ENCODE data around the gene TNNT2.

Gene TNNT2

DNA sequence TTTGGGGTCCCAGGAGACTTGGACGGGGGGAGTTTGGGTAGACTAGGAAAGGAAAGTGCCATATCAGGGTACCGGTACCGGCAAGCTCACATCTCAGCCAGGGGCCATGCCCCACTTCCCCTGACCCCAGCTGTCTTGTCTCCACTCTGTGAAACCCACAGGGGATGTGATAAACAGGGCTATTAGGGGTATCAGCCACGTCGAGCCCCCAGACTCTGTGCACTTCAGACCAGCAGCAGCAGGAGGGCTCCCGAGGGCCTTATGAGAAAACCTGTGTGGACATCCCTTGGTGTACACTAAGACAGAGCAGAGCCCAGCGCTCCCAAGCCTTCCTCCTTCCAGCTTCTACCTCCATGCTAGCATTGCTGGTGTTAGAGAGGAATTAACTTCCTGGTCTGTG lies 46.3 kb downstream of the TNNT2 start:
- no peak for DNase-seq

DNA sequence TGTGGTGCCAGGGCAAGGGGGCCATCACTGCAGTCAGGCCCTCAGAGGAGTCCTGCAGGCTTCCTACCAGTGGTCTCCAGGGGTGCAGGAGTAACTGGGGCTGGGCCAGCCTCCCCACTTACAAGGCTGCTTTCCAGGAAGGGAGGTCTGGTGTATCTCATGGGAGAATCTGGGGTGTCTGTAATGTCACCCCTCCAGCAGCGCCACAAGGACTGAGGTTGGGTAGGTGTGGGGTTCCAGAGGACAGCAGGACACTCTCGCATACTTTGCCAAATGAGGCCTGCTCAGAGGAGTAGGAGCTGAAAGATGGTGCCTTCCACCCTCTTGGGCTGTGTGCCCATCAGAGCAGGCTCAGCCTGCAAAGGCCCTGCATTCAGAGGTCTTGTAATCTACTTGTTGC lies 46.9 kb downstream of the TNNT2 start:
- DNase-seq = no peak

DNA sequence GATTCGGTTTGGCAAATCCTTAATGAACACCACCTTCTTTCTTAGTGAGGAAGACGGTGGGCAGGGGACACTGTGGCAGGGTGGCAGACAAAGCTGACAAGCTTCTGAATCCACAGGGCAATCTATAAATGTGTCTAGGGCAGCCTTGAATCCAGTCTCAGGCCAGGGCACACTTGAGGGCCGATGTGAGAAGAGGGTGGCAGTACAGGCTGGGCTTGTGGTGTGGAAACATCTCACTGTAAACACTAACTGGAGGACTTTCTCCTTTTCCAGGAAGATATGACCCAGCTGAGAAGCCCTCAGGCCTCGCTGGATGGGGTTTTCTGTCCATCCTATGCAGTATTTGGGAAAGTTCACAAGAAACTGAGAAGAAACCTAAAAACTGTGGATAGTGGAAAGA lies 47.7 kb downstream of the TNNT2 start:
- DNase-seq = no peak

DNA sequence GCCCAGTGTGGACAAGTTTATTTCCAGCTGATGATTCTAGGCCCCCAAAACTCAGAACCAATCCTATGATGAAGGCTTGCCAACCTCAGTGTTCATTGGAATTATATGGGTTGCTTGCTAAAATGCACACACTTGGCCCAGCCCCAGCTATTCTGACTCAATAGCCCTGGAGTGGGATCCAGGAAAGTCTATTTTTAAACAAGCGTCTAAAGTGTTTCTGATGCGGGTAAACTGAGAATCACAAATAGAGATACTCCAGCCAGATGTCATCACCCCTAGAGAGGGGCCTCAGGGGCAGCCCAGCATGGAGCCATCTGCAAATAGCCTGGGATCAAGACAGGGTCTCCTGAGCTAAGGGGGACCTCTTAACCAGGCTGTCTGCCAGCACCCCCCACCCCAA lies 48.2 kb downstream of the TNNT2 start:
- no peak for DNase-seq

DNA sequence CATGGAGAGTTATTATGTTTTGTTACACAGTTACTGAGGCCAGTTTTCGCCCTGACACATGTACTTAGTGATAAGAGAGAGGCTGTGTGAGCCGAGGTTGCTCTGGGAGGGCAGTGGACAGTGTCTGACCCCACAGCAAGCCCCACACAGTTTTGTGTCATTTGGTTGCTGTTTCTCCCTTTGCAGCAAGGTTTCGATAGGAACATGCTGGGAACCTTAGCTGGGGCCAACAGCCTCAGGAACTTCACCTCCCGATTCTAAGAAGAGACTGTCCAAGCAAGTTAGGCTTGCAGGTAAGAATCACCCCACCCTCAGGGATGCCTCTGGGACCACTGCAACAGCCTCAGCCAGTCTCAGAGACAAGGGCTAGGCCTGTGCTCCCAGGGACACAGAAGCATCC lies 48.9 kb downstream of the TNNT2 start:
- no peak for DNase-seq

DNA sequence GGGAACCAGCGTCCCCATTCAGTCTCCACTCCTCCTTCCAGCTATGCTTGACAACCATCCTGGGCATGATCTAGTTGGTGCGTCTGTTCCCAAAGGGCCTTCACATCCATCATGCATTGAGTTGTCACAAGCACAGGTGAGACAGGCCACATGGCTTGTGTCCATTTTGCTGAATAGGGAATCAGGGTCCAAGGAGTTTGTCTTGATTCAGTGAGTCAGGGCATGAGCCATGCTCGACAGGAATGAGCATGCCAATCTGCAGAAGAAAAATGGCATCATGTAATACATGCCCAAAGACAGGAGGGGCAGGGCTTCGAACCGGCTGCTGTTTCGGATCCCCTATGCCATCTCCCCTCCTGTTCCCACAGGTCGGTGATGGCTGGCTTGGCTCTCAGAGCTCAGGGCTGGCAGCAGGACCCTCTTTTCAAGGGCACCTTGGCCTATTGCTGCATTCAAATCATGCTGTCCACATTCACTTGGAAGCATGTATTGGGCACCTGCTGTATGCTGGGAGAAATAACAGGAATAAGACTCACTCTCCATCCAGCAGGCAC lies 49.7 kb downstream of the TNNT2 start:
- no peak for DNase-seq

DNA sequence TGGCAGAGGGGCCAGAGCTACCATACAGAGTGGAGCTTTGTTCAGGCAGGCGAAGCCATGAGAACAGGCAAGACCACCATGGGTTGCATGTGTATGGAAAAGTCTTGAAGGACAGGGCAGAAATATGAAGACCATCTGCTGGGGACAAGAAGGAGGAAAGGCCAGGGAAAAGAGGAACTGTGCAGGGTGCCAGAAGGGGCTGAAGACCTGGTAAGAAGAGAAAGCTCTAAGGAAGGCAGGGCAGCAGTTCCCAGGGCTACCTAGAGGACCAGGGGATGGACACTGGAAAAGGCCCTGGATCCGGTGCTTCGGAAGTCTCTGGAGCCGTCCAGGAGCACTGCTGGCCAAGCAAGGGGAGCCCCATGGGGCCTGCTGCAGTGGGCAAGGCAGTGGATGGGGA lies 50.8 kb downstream of the TNNT2 start:
- no peak for DNase-seq

DNA sequence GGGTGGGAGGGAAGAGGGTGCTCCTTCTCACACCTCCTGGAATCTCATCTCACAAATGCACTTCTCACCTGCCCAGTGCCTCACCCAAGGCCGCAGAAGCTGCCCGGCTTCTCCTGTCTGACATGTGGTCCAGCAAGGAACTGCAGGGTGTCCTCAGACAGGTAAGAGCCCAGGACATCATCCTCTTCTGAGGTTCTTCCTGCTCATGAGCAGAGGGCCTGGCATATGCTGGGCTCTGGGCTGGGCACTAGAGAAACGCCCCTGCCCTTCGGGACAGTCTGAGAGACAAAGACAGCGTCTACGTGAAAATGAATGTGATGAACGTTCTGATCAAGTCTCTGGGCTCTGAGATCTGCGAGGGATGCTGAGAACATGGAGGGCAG lies 51.8 kb downstream of the TNNT2 start:
- DNase-seq = no peak

DNA sequence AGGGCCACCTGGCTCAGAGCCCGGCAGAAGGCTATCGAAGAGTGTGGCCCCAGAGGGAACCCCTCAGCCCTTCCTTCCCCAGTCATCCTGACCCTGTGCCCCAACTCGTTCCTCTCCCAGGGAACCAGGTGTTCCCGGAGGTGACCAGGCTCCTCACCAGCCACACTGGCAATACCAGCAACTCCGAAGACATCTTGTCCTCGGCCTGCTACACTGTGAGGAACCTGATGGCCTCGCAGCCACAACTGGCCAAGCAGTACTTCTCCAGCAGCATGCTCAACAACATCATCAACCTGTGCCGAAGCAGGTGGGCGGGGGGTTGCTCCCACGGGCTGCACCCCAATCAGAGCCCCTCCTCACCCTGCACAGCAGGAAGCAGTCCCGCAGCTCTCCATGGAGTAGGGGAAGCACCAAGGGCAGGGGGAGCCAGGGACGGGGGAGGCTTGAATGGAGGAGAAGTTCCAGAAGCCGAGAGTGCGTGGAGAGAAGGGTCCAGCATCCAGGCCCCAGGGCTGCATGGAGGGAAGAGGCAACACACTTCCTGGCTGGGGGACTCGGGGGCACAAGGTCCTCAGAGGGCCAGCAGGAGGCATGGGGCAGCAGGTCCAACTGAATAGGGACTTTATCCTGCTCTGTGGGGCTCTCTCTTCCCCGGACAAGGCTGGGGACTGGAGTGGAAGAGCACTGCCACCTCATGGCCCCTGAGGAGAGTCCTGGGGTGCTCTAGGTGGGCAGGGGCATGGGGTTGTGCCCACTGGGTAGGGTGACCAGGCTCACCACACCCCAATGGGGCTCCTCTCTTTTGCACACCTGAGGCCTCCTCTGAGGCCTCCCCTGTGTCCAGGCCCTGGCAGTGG lies 52.4 kb downstream of the TNNT2 start:
- no peak for DNase-seq

DNA sequence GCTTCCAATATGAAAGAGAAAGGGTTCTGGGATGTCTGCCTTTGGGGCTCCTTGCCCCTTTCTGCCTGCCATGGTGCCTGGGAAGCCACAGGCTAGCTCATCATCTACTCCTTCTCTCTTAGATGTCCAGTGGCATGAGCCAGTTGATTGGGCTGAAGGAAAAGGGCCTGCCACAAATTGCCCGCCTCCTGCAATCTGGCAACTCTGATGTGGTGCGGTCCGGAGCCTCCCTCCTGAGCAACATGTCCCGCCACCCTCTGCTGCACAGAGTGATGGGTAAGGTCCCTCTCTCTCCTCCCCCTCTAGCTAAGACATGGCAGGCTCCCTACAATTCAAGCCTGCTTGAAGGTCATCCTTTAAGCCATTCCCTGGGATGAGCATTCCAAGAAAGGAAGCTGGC lies 53.2 kb downstream of the TNNT2 start:
- DNase-seq = no peak

DNA sequence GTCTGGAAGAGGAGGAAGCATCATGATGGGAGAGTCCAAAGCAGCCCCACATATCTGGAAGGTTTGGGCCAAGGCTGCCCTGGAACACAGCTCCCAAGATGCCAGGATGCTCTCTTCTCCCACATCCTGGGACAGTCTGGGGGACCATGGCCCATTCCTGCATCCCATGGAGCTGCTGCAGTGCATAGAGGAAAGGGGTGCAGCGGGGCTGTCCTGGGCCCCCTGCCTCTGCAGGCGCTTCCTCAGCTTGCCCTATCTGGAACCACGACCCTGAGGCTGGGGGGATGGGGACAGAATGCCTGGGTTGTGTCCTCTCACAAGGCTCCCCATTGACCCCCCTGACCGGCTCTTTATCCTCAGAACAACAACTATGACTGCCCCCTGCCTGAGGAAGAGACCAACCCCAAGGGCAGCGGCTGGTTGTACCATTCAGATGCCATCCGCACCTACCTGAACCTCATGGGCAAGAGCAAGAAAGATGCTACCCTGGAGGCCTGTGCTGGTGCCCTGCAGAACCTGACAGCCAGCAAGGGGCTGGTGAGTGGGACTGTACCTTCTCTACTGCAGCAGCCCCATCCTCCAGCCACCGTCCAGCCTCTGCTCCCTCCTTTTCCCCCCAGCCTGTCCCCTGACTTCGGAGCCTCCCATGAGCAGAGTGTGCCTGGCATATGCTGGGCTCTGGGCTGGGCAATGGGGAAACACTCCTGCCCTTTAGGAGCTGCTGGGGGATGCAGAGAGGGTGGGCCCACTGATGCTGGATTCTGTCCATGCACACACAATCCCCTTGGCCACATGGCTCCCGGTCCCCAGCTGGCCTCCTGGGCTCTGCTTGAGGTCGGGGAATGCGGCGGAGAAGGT lies 54.6 kb downstream of the TNNT2 start:
- DNase-seq = no peak

DNA sequence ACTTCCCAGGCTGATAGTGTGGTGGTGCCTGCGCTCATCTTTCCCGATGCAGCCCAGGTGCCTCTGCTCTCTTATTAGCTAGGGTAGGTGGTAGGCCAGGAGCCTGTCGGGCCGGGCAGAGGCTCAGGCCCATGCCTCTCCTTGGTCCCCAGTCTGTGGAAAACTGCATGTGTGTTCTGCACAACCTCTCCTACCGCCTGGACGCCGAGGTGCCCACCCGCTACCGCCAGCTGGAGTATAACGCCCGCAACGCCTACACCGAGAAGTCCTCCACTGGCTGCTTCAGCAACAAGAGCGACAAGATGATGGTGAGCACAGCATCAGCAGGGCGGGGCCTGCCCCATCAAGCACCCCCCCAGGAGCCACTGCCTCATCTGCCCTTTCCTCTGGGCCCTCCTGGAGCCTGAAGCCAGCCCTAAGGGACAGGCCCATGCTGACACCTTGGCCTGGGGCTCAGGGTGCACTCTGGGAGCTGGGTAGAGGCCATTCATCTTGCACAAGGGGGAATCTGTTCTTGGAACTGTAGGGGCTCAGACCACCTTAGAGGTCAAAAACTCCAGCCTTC lies 55.6 kb downstream of the TNNT2 start:
- DNase-seq = no peak

DNA sequence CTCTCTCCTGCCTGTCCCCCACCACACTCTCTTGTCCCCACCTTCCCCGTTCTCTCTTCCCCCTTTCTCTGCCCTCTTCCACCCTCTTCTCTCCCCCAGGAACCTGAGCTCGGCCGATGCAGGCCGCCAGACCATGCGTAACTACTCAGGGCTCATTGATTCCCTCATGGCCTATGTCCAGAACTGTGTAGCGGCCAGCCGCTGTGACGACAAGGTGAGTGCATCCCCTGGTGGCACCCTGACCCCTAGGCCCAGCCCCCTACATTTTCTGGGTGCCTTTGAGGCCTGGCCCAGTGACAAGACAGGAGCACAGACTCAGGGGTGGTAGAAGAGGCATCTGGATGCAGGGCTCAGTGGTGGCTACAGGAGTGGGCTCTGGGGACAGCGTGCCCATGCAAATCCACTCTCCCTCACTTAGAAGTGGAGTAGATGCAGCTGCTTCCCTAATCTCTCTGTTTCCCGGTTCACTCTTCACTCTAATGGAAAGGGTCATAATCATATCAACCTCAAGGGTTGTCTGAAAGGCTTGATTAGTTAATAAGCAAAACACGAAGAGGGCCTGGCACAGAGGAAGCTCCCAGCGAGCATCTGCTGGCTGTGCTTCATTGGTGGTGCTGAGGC lies 57.2 kb downstream of the TNNT2 start:
- no peak for DNase-seq

DNA sequence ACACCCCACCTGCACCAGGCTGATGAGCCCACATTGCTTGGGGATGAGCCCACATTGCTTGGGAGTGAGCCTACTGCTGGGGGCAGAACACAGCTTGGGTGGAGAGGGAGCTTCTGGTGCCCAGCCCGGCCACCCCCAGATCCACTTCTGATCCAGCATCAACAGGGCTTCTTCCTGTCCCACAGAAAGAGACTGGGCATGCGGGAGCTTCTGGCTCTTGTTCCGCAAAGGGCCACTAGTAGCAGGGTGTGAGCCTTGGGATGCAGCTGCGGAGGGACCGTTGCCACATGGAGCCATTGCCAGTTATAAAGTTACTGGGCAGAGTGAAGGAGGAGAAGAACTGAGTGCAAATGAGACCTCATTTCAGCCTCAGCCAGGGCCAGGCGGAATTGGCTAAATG lies 57.8 kb downstream of the TNNT2 start:
- no peak for DNase-seq

DNA sequence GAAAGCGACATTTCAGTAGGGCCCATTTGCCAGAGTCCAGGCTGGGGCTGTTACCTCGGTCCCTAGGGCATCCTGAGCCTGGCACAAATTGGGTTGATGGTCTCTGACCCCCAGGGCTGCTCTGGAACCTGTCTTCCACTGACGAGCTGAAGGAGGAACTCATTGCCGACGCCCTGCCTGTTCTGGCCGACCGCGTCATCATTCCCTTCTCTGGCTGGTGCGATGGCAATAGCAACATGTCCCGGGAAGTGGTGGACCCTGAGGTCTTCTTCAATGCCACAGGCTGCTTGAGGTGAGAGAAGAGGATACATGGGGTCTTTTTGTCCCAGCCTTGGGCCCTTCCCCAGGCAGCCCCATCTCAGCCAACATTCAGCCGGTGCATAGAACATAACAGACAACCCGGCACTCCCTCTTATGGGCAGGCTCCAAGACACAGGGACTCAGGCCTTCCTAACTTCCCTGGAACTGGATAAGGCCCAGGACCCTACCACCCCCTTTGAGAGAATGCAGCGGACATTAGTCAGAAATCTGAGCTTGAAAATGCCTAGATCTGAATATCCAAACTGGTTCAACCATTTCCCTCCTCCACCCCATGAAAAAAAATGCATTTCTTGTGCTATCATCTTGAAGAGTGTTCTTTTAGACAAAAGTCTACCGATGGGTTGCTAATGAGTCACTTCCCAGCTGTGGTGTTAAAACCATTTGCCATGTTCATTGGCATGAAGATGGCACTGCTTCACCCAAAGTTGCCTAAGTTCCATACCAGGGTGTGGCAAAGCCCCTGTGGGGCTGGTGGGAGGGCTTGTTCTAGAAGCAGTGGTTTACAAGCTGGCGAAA lies 58.8 kb downstream of the TNNT2 start:
- no peak for DNase-seq

DNA sequence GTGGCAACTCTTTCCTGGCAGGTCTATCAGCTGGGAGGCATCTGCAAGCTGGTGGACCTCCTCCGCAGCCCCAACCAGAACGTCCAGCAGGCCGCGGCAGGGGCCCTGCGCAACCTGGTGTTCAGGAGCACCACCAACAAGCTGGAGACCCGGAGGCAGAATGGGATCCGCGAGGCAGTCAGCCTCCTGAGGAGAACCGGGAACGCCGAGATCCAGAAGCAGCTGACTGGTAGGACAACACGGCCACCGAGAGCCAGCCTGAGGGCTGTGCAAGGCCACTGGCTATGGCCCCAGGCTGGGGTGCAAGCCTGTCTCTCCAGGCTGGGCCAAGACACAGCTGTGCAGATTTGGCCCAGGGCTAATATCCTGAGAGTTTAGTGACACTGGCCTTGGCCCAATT lies 59.9 kb downstream of the TNNT2 start:
- DNase-seq = no peak

DNA sequence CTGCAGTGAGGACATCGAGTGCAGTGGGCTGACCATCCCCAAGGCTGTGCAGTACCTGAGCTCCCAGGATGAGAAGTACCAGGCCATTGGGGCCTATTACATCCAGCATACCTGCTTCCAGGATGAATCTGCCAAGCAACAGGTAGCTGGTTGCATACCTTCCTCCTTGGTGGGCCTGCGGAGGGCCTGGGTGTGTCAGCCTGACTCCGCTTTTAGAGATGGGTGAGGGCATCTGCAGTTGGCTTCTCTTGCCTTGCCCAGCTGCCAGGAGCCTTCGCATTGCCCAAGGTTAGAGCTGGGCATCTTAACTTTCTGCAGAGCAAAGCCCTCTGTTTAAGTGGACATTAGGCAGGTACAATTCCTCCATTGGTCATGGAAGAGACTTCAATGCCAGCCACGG lies 60.9 kb downstream of the TNNT2 start:
- no peak for DNase-seq

DNA sequence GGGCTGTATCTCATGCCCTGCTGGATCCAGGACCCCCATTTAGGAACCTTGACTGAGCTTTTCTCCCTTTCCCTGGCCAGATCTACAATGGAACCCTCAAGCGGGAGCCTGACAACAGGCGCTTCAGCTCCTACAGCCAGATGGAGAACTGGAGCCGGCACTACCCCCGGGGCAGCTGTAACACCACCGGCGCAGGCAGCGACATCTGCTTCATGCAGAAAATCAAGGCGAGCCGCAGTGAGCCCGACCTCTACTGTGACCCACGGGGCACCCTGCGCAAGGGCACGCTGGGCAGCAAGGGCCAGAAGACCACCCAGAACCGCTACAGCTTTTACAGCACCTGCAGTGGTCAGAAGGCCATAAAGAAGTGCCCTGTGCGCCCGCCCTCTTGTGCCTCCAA lies 64.4 kb downstream of the TNNT2 start:
- no peak for DNase-seq

DNA sequence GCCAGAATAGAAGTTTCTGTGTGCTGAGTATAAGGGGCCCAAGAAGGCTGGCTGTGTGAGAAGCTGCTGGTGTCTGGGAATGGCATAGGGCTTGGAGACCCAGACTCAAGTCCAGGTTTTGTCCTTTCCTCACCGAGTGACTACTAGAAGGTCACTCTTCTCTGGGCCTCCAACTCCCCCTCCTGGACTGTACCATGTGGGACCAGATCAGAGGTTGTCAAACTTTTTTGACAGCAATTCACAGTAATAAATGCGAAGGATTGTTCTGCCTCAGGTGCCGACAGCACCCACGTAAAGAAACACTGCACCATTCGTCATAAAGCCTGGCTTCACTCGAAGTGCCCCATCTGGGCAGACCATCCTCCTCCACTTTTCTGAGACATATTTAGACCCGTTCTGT lies 65.2 kb downstream of the TNNT2 start:
- DNase-seq = no peak

DNA sequence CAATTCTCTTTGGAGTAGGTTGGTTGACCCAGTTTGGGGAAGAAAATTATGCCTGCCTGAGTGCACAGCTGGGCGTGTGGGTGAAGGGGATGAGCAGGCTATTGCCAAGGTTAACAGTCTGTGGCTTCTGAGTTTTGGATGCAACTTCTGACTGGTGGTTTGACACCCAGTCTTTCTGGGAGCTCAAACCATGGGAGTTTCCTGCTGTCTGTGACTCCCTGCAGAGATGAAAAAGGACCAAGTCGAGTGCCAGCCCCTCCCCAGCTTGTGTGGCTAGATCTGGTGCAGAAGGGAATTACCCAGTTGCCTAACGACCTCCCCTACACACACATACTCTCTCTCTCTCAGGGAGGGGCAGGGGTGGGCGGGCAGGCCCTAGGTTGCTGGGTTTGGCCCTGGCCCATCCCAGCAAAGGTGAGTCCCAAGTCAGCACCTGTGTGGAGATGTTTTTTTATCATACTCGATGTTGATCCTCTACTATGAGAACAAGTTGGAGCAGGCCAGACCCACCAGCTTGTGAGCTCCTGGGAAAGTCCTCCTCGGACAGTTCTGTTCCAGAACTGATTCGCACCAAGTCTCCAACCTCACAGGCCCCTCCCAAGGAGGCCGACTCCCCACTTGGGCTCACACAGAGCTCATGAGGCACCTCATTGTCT lies 66.0 kb downstream of the TNNT2 start:
- no peak for DNase-seq

DNA sequence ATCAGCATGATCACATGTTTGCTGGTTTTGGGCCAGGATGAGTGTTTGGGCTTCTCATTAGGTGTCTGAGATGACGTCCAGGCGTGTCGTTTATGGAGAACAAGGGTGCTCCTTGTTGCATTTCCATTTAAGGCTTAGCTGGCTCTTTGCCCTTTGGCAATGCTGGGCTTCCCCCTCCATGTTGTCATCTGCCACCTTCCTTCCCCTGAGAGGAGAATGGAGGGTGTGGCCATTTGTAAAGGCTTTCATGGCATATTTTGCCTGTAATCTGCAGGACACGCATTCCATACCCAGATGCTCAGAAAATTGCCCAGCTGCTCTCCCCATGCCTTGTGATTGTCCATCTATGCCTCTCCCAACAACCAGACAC lies 66.5 kb downstream of the TNNT2 start:
- DNase-seq = no peak

Data from CD4-positive, alpha-beta T cell treated with Interleukin-10 for 1 hour (primary cell).